Measurements from ENCODE around the gene GORASP1.
"Not testable (repeated sequence)": the region's sequence is repeated elsewhere in the genome, so short reads cannot be mapped to it uniquely, and the experiment has no call there.

The GORASP1 gene

GRCh38 chr3:39064646-39065045, 42.8 kb downstream of the GORASP1 start:
- DNase-seq = peak; percentile 66

GRCh38 chr3:39063143-39063542, 44.3 kb downstream of the GORASP1 start:
- no peak for DNase-seq

- no peak for DNase-seq
Measured at GRCh38 chr3:39062180-39062579, 45.2 kb downstream of the GORASP1 start.

- DNase-seq = not testable (repeated sequence)
Measured at GRCh38 chr3:39061228-39061627, 46.2 kb downstream of the GORASP1 start.

- DNase-seq = no peak
Measured at GRCh38 chr3:39056151-39056550, 51.3 kb downstream of the GORASP1 start.

- no peak for DNase-seq
Measured at GRCh38 chr3:39053696-39054095, 53.7 kb downstream of the GORASP1 start.

- DNase-seq = no peak
Measured at GRCh38 chr3:39052583-39052982, 54.8 kb downstream of the GORASP1 start.

- DNase-seq = peak; percentile 91
Measured at GRCh38 chr3:39051649-39052561, 55.5 kb downstream of the GORASP1 start, which contains the start of the genes SCN11A and WDR48. Gene SCN11A, minus strand, starts transcription at chr3:39051944. Its CDS starts 101,582 bp downstream, at chr3:38950362. Gene WDR48, plus strand, starts transcription at chr3:39052016. Its CDS starts 10 bp downstream, at chr3:39052026.

GRCh38 chr3:39050029-39050428, 57.4 kb downstream of the GORASP1 start:
- DNase-seq = no peak
